ENCODE measurements around the gene ZNF678. TPM values are rescaled to one million over a fixed set of nuclear protein-coding genes. Genes with fewer than 3 reads are reported as not detected.

The ZNF678 gene
- polyA plus RNA-seq, 3 donors, result 1.5 to 1.9 (median 1.7) TPM

DNA sequence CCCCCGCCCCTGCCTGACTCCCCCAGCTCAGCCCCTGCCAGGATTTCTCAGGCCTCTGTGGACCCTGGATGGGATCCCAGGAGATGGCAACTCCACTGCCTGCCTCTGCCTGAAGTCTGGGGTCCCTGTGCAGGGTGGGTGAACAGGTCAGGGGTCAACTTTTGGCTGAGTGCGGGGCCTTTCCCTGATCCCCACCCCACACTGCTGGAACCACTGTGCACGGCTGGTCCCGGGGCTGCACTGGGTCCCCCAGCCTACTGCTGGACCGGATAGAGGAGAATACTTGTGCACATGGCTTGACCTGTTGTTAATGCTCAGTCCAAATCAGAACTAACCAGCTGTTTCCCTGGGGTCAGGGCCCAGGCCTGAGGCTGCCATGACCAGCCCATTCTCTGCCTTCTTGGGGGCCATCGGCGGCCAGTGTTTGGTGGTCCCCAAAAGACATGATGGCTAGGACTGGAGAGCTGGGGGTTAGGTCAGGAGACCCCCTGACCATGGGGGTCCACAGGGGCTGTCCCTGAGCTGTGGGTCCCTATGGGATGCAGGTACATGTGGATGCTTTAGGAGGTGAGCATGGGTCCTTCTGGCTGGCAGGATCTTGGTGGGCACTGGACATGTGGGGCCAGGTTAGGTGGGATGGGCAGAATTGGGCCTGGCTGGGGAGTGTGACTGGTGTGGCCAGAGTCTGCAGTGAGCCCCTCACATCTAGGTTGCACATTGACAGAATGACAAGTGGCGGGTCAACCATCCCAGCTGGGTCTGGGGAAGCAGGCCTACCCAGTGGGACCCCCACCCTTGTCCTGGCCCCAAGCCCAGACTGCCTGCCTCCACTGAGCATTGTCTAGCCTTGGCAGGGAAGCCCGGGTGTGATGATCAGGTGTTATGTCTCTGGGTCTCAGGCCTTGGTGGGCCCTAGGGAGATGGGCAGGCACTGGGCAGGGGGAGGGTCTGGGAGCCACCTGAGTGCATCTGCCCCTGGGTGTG, 19.0 kb upstream of the ZNF678 start:
- TF ChIP-seq, protein P1, sequence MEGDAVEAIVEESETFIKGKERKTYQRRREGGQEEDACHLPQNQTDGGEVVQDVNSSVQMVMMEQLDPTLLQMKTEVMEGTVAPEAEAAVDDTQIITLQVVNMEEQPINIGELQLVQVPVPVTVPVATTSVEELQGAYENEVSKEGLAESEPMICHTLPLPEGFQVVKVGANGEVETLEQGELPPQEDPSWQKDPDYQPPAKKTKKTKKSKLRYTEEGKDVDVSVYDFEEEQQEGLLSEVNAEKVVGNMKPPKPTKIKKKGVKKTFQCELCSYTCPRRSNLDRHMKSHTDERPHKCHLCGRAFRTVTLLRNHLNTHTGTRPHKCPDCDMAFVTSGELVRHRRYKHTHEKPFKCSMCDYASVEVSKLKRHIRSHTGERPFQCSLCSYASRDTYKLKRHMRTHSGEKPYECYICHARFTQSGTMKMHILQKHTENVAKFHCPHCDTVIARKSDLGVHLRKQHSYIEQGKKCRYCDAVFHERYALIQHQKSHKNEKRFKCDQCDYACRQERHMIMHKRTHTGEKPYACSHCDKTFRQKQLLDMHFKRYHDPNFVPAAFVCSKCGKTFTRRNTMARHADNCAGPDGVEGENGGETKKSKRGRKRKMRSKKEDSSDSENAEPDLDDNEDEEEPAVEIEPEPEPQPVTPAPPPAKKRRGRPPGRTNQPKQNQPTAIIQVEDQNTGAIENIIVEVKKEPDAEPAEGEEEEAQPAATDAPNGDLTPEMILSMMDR (IDR thresholded peaks at IDR 0.05), result no peak
- Histone ChIP-seq H3K4me2 (replicated peaks; ENCODE audit: extremely low read depth, low read length, poor library complexity, severe bottlenecking) (no peak overlapping the region), H3K4me3 (replicated peaks in 1 of 3; ENCODE audit: low read depth in 2 of 3, low read length in 3 of 3) (no peak overlapping the region), H3K9me3 (replicated peaks in 1 of 2; ENCODE audit: control insufficient read depth in 1 of 2, insufficient read depth in 1 of 2, low read length in 2 of 2) (no peaks in the 10 kb centered on the region), H4K20me1 (ENCODE audit: insufficient read depth, low read length) (no peaks in the 10 kb centered on the region), H2AFZ (ENCODE audit: insufficient read depth, low read depth, low read length, poor library complexity, severe bottlenecking) (no peak overlapping the region), H3K27me3 (ENCODE audit: control insufficient read depth in 2 of 2, insufficient read depth in 2 of 2, low read length in 2 of 2) (peaks cover 2 to 7% of the 10 kb centered on the region in 2 donors), H3K9ac (ENCODE audit: insufficient read depth, low read length, poor library complexity, severe bottlenecking) (no peak overlapping the region), H3K79me2 (ENCODE audit: insufficient read depth, low read length) (no peaks in the 10 kb centered on the region), H3K4me1 (ENCODE audit: control insufficient read depth in 1 of 2, insufficient read depth in 2 of 2, low read length in 2 of 2) (peaks cover 11 to 21% of the 10 kb centered on the region in 2 donors), H3K36me3 (replicated peaks in 1 of 2; ENCODE audit: control insufficient read depth in 1 of 2, insufficient read depth in 2 of 2, low read length in 2 of 2) (no peaks in the 10 kb centered on the region), H3K27ac (ENCODE audit: low read depth in 1 of 2, low read length in 2 of 2) (no peak overlapping the region)
- intact Hi-C loops (cut with micrococcal nuclease), result no loop called here
- no peak for DNase-seq
- Mint-ChIP-seq H3K36me3 (no peaks in the 10 kb centered on the region), H3K4me1 (peaks cover 9% of the 10 kb centered on the region), H3K27ac (peak overlapping the region in 1 of 7 donors; percentile 3), H3K9me3 (peaks cover 0 to 2% (median 0%) of the 10 kb centered on the region in 7 donors), H3K27me3 (ENCODE audit: low read depth in 3 of 3) (peaks cover 9 to 17% (median 11%) of the 10 kb centered on the region in 3 donors), H3K4me3 (no peak overlapping the region)
- 96% methylated on average over 5 of the region's 9 CpGs for WGBS (ENCODE audit: insufficient coverage)

DNA sequence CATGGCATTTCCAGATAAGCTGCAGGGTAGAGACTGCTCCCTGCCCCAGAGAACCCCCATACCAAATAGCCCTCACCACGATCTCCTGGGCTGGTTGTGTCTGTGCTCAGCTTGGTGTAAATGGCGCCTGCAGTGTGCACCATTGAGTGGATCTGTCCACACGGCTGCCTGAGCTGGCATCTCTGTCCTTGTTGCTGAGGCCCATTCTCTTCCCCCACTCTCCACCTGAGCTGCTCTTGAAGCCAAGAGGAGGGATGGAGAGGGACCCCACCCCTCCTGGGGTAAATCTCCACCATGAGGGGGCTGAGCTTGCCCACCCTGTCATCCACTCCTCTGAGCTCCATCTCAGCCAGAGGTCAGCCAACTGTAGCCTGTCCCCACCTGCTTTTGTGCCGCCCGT, 18.0 kb upstream of the ZNF678 start:
- H3K9me3 Mint-ChIP-seq, result peaks cover 0 to 6% (median 2%) of the 10 kb centered on the region in 7 donors
- 100% methylated on average over 1 of the region's 5 CpGs for WGBS (ENCODE audit: insufficient coverage)
- Histone ChIP-seq H3K4me2 (replicated peaks; ENCODE audit: extremely low read depth, low read length, poor library complexity, severe bottlenecking) (no peak overlapping the region), H3K79me2 (ENCODE audit: insufficient read depth, low read length) (no peaks in the 10 kb centered on the region), H3K4me3 (replicated peaks in 1 of 3; ENCODE audit: low read depth in 2 of 3, low read length in 3 of 3) (no peak overlapping the region), H4K20me1 (ENCODE audit: insufficient read depth, low read length) (no peaks in the 10 kb centered on the region), H3K9ac (ENCODE audit: insufficient read depth, low read length, poor library complexity, severe bottlenecking) (no peak overlapping the region), H3K36me3 (replicated peaks in 1 of 2; ENCODE audit: control insufficient read depth in 1 of 2, insufficient read depth in 2 of 2, low read length in 2 of 2) (no peaks in the 10 kb centered on the region), H2AFZ (ENCODE audit: insufficient read depth, low read depth, low read length, poor library complexity, severe bottlenecking) (no peak overlapping the region), H3K27ac (ENCODE audit: low read depth in 1 of 2, low read length in 2 of 2) (no peak overlapping the region), H3K27me3 (ENCODE audit: control insufficient read depth in 2 of 2, insufficient read depth in 2 of 2, low read length in 2 of 2) (peaks cover 2 to 7% of the 10 kb centered on the region in 2 donors), H3K4me1 (ENCODE audit: control insufficient read depth in 1 of 2, insufficient read depth in 2 of 2, low read length in 2 of 2) (peaks cover 11 to 21% of the 10 kb centered on the region in 2 donors), H3K9me3 (replicated peaks in 1 of 2; ENCODE audit: control insufficient read depth in 1 of 2, insufficient read depth in 1 of 2, low read length in 2 of 2) (peaks cover 0 to 4% of the 10 kb centered on the region in 2 donors)
- TF ChIP-seq, protein P1 (IDR thresholded peaks at IDR 0.05), result no peak
- H3K36me3 Mint-ChIP-seq, result no peaks in the 10 kb centered on the region
- H3K4me1 Mint-ChIP-seq, result peaks cover 9% of the 10 kb centered on the region
- DNase-seq, result no peak
- no peak overlapping the region for H3K4me3 Mint-ChIP-seq
- intact Hi-C loops (cut with micrococcal nuclease), result no loop called here
- peaks cover 9 to 17% (median 11%) of the 10 kb centered on the region in 3 donors for H3K27me3 Mint-ChIP-seq (ENCODE audit: low read depth in 3 of 3)
- H3K27ac Mint-ChIP-seq, result peak overlapping the region in 1 of 7 donors; percentile 42
